NCI-H2227 (cell line): ENCODE data around the gene SUMO3.

ENCODE experiments used
- DNase-seq: peaks from one replicate; lab custom pipeline; 2025; ENCODE audit not compliant: unreplicated experiment; lab: John Stamatoyannopoulos, UW

SUMO3 gene

DNA sequence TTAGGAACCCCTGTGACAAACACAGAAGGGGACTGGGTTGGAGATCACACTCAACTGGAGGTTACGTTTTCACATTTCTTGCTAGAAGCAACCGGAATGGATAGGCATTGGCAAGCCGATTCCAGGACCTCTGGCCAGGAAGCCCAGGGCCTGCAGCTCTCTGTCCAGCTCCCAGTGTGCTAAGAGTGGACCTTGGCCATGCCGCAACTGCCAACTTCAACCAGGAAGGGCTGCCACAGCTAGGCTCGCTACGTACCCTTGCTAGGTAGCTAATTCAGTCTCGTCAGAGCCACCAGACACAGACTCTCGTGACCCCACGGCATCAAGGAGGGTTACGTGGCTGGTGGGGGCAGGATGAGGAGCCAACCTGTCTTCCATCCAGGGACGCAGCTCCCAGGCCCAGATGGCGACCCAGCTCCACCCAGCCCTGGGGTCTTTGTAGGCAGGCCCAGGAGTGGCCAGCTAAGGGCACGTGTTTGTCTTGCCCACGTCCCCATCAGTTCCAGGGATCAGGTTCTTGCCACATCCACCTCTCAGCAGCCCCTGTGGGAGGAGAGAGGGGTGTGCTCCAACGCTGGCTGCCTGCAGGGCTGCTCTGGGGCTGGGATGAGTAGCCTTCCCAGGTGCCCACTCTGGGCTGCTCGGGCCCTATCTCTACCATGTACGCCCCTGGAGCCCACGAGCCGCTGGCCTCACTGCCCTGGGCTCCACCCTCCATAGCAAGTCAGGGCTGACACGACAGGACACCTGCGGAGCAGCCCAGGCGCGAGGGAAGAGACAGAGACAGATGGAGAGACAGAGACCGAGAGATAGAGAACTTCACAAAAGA is 55.4 kb downstream of the SUMO3 start:
- no peak for DNase-seq

GRCh38 chr21:44761747-44762208 is 56.1 kb downstream of the SUMO3 start:
- DNase-seq, result no peak

- DNase-seq, result peak; percentile 13
Measured at GRCh38 chr21:44761011-44761729, 56.7 kb downstream of the SUMO3 start.

- DNase-seq, result no peak
Measured at GRCh38 chr21:44760376-44760775, 57.5 kb downstream of the SUMO3 start.

- no peak for DNase-seq
Measured at GRCh38 chr21:44759628-44760285, 58.1 kb downstream of the SUMO3 start.

GRCh38 chr21:44758781-44759627 is 58.9 kb downstream of the SUMO3 start:
- no peak for DNase-seq

GRCh38 chr21:44758141-44758561 is 59.7 kb downstream of the SUMO3 start:
- DNase-seq, result no peak

- DNase-seq, result no peak
Measured at GRCh38 chr21:44757731-44758130, 60.1 kb downstream of the SUMO3 start.

DNA sequence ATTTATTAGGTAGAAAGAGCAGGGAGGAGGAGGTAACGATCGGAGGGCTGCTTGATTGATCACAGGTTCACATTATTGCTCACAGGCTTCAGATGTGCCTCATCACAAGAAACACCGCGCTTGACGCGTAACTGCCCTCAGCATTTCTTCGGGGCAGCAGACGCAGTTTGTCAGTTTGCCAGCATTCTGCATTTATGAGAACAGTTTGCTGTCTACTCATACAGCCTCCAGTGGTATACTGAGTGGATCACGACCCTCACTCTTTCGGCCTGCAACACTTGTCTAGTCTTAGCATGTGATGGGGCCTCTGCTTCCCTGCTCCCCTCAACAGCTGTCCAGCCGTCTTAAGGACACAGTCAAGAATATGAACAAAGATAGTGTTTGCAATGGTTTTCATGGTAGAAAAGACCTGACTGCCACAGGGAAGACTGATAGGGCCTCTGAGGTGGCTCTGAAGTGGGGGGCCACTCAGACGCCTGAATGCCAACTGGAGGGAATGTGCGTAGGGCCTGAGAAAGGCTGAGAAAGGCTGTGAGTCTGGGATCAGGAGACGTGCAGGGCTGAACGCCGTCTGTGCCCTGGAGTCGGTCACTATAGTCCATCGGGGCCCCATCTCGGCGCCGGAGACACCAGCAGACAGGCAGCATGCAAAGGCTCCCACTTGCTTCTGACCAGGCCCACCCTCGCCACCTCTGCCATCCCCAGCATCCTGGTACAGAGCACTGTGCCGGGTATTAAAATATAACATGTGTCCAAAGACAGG is 61.3 kb downstream of the SUMO3 start:
- no peak for DNase-seq
